B cell (primary cell): ENCODE results near the gene USP46. TPM values are rescaled to one million over a fixed set of nuclear protein-coding genes. Genes with fewer than 3 reads are reported as not detected.
A peak's percentile ranks its signal among the peaks of the same experiment; 100 is the strongest.

Experiments
- ATAC-seq: fragments of 200-7000 bp; cut with Tn5 transposase; one replicate; pipeline ENCODE4 v1.10.0; 2021; ENCODE audit warnings: low read depth, mild to moderate bottlenecking, moderate number of reproducible peaks, moderate library complexity
- CTCF ChIA-PET: fragments of 350-600 bp; sonication (Branson Sonifier 250); formaldehyde crosslinking; loops from one replicate; lab custom pipeline; 2021; ENCODE audit warnings: antibody characterized with exemption, inconsistent platforms; lab: Charles Lee
- POLR2A ChIA-PET: fragments of 350-600 bp; sonication (Branson Sonifier 250); formaldehyde crosslinking; loops from one replicate; lab custom pipeline; 2021; ENCODE audit warnings: antibody characterized with exemption; lab: Charles Lee
- DNase-seq: peaks from one replicate; pipeline ENCODE4 v3.0.0; 2013
- H2AFZ ChIP-seq: 2 replicates; pipeline ENCODE4 v1.6.1; 2012; ENCODE audit warnings: mild to moderate bottlenecking, low read depth, low read length; ENCODE audit not compliant: insufficient read depth, poor library complexity, severe bottlenecking
- H3K27ac ChIP-seq, 2 donors: 1 replicate in 1 of 2; 2 replicates in 1 of 2; pipeline ENCODE4 v1.5.1; 2012 to 2013; ENCODE audit warnings: low read length in 2 of 2, mild to moderate bottlenecking in 2 of 2, moderate library complexity in 1 of 2
- H3K27me3 ChIP-seq, 4 experiments: fragments of 200-600 bp in 1 of 4; sonication (generic) in 1 of 4; replicated peaks in 1 of 4; 1 replicate in 2 of 4; 2 replicates in 2 of 4; pipeline versions ENCODE4 v1.6.1 to v1.7.0; 2013 to 2016; ENCODE audit warnings: low read length in 3 of 4, mild to moderate bottlenecking in 2 of 4, mixed read lengths in 1 of 4, moderate library complexity in 1 of 4; ENCODE audit not compliant: insufficient read depth in 4 of 4, control insufficient read depth in 3 of 4; ENCODE audit errors: control extremely low read depth in 1 of 4
- H3K36me3 ChIP-seq, 2 experiments: replicated peaks in 1 of 2; 1 replicate in 1 of 2; 2 replicates in 1 of 2; pipeline versions ENCODE4 v1.6.1 to v1.7.1; 2013; ENCODE audit warnings: low read length in 1 of 2; ENCODE audit not compliant: insufficient read depth in 2 of 2, control insufficient read depth in 1 of 2; ENCODE audit errors: control extremely low read depth in 1 of 2, extremely low read depth in 1 of 2
- H3K4me1 ChIP-seq, 2 donors: fragments of 200-600 bp in 1 of 2; sonication (generic) in 1 of 2; 1 replicate in 1 of 2; 2 replicates in 1 of 2; pipeline versions ENCODE4 v1.5.1 to v1.6.1; 2013 to 2017; ENCODE audit warnings: low read length in 2 of 2; ENCODE audit not compliant: control insufficient read depth in 2 of 2, insufficient read depth in 2 of 2
- H3K4me2 ChIP-seq: replicated peaks from 2 replicates; pipeline ENCODE3; 2012; ENCODE audit warnings: mild to moderate bottlenecking, low read depth, low read length; ENCODE audit not compliant: poor library complexity, severe bottlenecking
- H3K4me3 ChIP-seq, 5 experiments: fragments of 200-600 bp in 1 of 5; sonication (generic) in 1 of 5; 1 replicate in 3 of 5; 2 replicates in 2 of 5; pipeline versions ENCODE4 v1.5.1 to v1.7.0; 2011 to 2016; ENCODE audit warnings: low read length in 4 of 5, mild to moderate bottlenecking in 4 of 5, low read depth in 2 of 5, control low read depth in 1 of 5, moderate library complexity in 1 of 5; ENCODE audit not compliant: insufficient read depth in 1 of 5; ENCODE audit errors: control extremely low read depth in 1 of 5, extremely low read depth in 1 of 5
- H3K79me2 ChIP-seq: fragments of 200-600 bp; sonication (generic); one replicate; pipeline ENCODE4 v1.6.0; 2016; ENCODE audit warnings: low read length; ENCODE audit not compliant: control insufficient read depth, insufficient read depth
- H3K9ac ChIP-seq: fragments of 200-600 bp; sonication (generic); 2 replicates; pipeline ENCODE4 v1.6.1; 2017; ENCODE audit warnings: mild to moderate bottlenecking, low read length, moderate library complexity
- H3K9me3 ChIP-seq, 3 donors: one replicate each; pipeline versions ENCODE4 v1.6.1 to v1.7.1; 2013; ENCODE audit warnings: low read length in 2 of 3; ENCODE audit not compliant: control insufficient read depth in 2 of 3, insufficient read depth in 1 of 3; ENCODE audit errors: control extremely low read depth in 1 of 3
- H4K20me1 ChIP-seq: 2 replicates; pipeline ENCODE4 v1.6.0; 2012; ENCODE audit warnings: mild to moderate bottlenecking, low read length; ENCODE audit not compliant: insufficient read depth, control insufficient read depth, poor library complexity, severe bottlenecking
- H3K27ac Mint-ChIP-seq: one replicate; pipeline ENCODE4 v1.8.0; 2021; ENCODE audit warnings: mixed read lengths
- H3K27me3 Mint-ChIP-seq: one replicate; pipeline ENCODE4 v1.8.0; 2021; ENCODE audit warnings: mixed read lengths
- H3K4me1 Mint-ChIP-seq: one replicate; pipeline ENCODE4 v1.8.0; 2021; ENCODE audit warnings: mixed read lengths
- H3K4me3 Mint-ChIP-seq: one replicate; pipeline ENCODE4 v1.8.0; 2021; ENCODE audit warnings: mixed read lengths
- H3K9me3 Mint-ChIP-seq: one replicate; pipeline ENCODE4 v1.8.0; 2022; ENCODE audit warnings: mixed read lengths; ENCODE audit not compliant: insufficient read depth
- CTCF ChIP-seq: fragments of 200-600 bp; IDR thresholded peaks from one replicate; pipeline ENCODE4 v1.8.0; 2022; ENCODE audit warnings: antibody characterized with exemption, mild to moderate bottlenecking
- EZH2 ChIP-seq: IDR thresholded peaks from 2 replicates; pipeline ENCODE4 v1.6.1; 2012; ENCODE audit warnings: borderline replicate concordance, low read depth, mild to moderate bottlenecking, moderate library complexity, low read length; ENCODE audit not compliant: insufficient read depth, poor library complexity, severe bottlenecking
- WGBS: methylation state at CpG from one replicate; pipeline ENCODE4 v1.1.5; 2013; ENCODE audit warnings: missing lambda C conversion rate; ENCODE audit not compliant: insufficient coverage; 5-methylcytosine and 5-hydroxymethylcytosine counted together
- intact Hi-C: fragments of 100-400 bp; cut with micrococcal nuclease; formaldehyde crosslinking; loops from one replicate; pipeline ENCODE4 v1.10.0; 2022
- polyA plus RNA-seq: library from polyadenylated mRNA; depleted of rRNA; stranded (reverse); fragments of >200 nt; gene quantifications from 2 replicates; pipeline ENCODE4 v1.2.3, GENCODE V29; 2012
- total RNA-seq, 2 donors: library from RNA; stranded (reverse); fragments of 120-200 nt in 1 of 2; gene quantifications; 1 replicate in 1 of 2; 2 replicates in 1 of 2; pipeline versions ENCODE4 v1.2.3 to v1.2.4, GENCODE V29; 2013 to 2022

The USP46 gene
- total and polyA plus RNA-seq, 2 donors (not counting 1 experiment from before 2014, with no cell fraction given): 1.8 to 11.8 TPM

- peaks cover 5% of the 10 kb centered on the region for H3K27me3 Mint-ChIP-seq
- WGBS: no CpG with 5 or more reads among the region's 2 CpGs
- Histone ChIP-seq H3K4me3 (no peak overlapping the region), H3K9me3 (no peaks in the 10 kb centered on the region), H3K79me2 (no peaks in the 10 kb centered on the region), H3K9ac (no peak overlapping the region), H3K27me3 (peaks cover 0 to 4% (median 0%) of the 10 kb centered on the region in 4 experiments), H2AFZ (no peak overlapping the region), H3K4me2 (no peak overlapping the region), H3K4me1 (no peaks in the 10 kb centered on the region), H3K36me3 (no peaks in the 10 kb centered on the region), H3K27ac (no peak overlapping the region), H4K20me1 (no peaks in the 10 kb centered on the region)
- no peak overlapping the region for H3K4me3 Mint-ChIP-seq
- ATAC-seq (no peak), DNase-seq (peak; percentile 14)
- no peaks in the 10 kb centered on the region for H3K4me1 Mint-ChIP-seq
- intact Hi-C loops: no loop called here
- H3K27ac Mint-ChIP-seq: no peak overlapping the region
- TF ChIP-seq CTCF: no peak
- no peak for TF ChIP-seq EZH2
- H3K9me3 Mint-ChIP-seq: no peaks in the 10 kb centered on the region
- POLR2A ChIA-PET: interaction anchor here (0.7 kb wide), 1 partner anchor 276 kb away, joined by 3 read pairs; no protein-coding TSS in a partner anchor
- CTCF ChIA-PET: interaction anchor here (0.7 to 1.9 kb wide), 9 partner anchors 8 to 1646 kb away, joined by 3 to 14 read pairs (median 4); no protein-coding TSS in a partner anchor
Observed at GRCh38 chr4:52588097-52588496, 71.0 kb downstream of the USP46 start.

GRCh38 chr4:52586069-52586468 is 73.0 kb downstream of the USP46 start:
- no peak for TF ChIP-seq CTCF
- TF ChIP-seq EZH2: no peak
- Histone ChIP-seq H3K4me1 (no peaks in the 10 kb centered on the region), H3K27ac (no peak overlapping the region), H3K4me2 (no peak overlapping the region), H3K36me3 (no peaks in the 10 kb centered on the region), H3K79me2 (no peaks in the 10 kb centered on the region), H3K4me3 (no peak overlapping the region), H2AFZ (no peak overlapping the region), H4K20me1 (no peaks in the 10 kb centered on the region), H3K9me3 (no peaks in the 10 kb centered on the region), H3K27me3 (peaks cover 0 to 4% (median 0%) of the 10 kb centered on the region in 4 experiments), H3K9ac (no peak overlapping the region)
- H3K9me3 Mint-ChIP-seq: no peaks in the 10 kb centered on the region
- intact Hi-C loops: no loop called here
- no peak overlapping the region for H3K4me3 Mint-ChIP-seq
- no peaks in the 10 kb centered on the region for H3K4me1 Mint-ChIP-seq
- no CpG with 5 or more reads among the region's 3 CpGs for WGBS
- no peak for DNase-seq
- ChIA-PET CTCF (interaction anchor here (1.1 kb wide), 1 partner anchor 16 kb away, joined by 3 read pairs; no protein-coding TSS in a partner anchor), POLR2A (no interaction called here)
- H3K27me3 Mint-ChIP-seq: peaks cover 15% of the 10 kb centered on the region
- no peak for ATAC-seq
- H3K27ac Mint-ChIP-seq: no peak overlapping the region
